Activated effector memory CD4-positive, alpha-beta T cell treated with Interleukin-2 at 50 U/mL for 16 hours (primary cell): ENCODE data around the gene TBL1XR1.
A peak's percentile ranks its signal among the peaks of the same experiment; 100 is the strongest.

Experiments used
- DNase-seq: peaks from one replicate; pipeline ENCODE4 v3.0.0-alpha.2; 2020

Gene TBL1XR1

DNA sequence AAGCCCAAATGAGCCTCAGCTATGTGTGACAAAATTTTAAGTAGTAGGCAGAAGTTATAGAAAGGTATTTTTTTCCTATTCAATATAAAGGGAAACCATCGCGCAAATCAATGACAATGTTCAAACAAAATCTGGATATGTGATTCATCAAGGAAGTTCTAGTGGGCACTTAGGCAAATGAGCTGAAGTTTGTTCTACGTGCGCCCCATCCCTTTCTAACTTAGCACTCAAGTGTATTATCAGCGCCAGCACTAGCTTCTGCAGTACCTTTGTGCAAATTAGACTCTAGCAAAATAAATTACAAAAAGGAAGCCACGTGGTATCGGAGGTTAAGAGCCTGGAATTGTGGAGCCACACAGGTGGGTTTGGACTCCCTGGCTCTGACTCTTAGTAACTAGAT lies 91.1 kb downstream of the TBL1XR1 start:
- no peak for DNase-seq

DNA sequence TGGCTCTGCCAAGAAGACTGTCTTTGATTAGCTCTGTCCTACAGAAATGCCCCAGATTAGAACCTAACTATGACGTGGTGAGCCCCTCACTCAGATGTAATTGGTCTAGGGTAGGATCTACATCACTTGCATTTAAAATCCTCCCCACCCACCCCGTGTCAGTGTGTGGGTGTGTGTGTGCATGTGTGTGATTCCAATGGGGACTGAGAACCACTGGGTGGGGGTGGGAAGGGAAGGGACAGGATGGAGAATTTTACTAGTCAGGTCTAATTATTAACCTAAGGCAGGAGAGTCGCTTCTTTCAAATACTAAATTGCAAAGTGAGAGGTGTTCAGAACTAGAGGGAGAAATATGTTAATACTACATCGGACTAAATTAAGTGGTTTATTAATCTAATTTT lies 91.7 kb downstream of the TBL1XR1 start:
- DNase-seq: no peak

DNA sequence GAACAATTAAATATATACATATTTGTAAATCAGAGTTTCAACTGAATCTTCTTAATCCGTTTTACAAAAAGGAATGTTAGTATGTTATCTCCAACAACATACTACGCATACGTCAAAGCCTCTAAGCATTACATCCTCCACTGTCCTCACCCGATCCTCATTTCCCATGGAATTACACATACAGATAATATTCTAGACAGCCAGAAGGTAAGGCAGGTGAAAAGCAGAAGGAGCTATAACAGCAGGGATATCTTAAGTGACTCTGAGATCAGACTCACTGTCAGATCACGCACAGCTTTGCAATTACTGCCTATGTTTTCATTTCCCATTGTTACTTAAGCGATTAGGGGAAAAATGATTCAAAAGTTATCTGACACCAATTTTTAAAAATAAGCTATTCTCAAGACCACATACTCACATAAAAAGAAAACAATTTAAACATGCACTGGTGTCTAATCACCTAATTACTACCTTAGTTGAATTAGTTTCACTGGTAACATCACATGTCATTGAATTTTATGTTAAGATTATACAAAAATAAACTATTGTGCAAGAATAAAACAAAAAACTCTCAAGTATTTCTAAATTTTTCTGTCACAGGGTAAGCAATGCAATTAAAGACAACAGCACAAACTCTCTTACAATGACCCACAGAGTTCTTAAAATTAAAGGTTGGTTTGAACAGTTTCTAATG lies 92.8 kb downstream of the TBL1XR1 start:
- DNase-seq: no peak

DNA sequence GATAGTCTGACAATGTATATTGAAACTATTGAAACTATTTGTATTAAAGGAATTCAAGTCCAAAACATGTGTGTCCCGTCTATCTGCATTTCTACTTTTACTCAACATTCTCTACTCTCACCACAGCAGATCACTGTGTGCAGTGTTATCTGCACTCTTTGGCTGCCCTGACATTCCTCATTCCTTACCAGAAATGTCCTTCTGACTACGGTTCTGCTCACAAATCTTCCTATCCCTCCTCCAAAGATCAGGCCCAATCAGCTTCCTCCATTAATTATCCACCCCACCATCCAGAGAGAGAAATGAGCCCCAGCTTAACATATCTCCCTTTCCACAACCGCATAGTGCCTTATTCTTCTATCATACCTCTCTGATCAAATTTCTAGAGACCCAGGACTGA lies 94.7 kb downstream of the TBL1XR1 start:
- no peak for DNase-seq

DNA sequence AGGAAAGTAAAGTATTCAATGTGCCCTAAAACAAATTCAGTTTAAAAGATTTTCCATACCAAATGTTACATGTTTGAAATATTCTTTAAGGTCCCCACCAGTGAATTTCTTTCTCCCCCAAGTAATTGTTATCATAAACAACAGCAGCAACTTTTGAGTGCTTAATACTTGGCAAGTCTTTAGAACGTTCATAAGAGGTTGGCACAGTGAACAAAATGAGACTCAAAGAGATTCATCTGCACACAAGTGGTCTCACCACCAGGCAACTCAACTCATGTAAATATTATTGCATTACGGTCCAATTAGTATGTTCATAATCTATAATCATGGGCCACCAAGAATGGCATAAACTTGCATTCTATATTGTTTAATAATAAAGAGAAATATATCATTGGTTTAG lies 98.7 kb downstream of the TBL1XR1 start:
- no peak for DNase-seq

DNA sequence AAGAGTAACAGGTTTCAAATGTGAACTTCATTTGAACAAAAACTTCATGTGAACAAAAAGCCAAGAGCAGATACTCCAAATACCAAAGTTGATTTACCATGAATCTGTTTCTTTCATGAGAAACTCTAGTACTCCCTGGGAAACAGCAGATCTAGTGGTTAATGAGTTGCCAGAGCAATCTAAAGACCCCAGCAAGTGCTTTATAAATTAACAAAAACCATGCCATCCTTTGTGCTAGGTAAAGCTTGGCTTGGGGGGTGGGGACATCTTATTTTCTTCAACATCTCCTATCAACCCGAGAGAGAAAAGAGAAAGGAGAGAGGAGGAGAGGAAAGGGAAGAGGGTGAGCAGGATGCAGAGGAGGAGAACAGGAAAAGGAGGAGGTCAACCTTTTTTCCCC lies 100.7 kb downstream of the TBL1XR1 start:
- DNase-seq: no peak

DNA sequence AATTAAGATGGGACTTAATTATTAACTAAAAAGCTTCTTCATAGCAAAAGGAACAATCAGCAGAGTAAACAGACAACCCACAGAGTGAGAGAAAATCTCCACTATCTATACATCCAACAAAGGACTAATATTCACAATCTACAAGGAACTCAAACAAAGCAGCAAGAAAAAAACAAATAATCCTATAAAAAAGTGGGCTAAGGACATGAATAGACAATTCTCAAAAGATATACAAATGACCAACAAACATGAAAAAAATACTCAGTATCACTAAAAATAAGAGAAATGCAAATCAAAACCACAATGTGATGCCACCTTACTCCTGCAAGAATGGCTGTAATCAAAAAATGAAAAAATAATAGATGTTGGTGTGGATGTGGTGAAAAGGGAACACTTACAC lies 103.3 kb downstream of the TBL1XR1 start:
- DNase-seq: no peak

DNA sequence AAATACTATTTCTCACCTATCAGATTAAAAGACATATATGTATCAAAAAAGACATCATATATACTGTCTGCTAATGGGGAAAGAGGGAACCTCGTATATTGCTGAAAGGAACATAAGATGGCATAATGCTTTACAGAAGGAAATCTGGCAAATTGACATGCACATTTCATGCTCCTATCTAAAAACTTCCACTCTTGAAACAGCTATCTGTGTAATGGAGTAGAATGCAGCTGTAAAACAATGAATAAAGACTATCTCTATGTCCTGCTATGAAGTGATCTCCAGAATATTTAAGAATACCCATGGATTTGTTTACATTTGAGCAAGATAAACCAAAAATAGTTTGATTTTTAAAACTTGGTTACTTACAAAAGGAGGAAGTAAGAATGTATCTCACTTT lies 107.4 kb downstream of the TBL1XR1 start:
- no peak for DNase-seq

DNA sequence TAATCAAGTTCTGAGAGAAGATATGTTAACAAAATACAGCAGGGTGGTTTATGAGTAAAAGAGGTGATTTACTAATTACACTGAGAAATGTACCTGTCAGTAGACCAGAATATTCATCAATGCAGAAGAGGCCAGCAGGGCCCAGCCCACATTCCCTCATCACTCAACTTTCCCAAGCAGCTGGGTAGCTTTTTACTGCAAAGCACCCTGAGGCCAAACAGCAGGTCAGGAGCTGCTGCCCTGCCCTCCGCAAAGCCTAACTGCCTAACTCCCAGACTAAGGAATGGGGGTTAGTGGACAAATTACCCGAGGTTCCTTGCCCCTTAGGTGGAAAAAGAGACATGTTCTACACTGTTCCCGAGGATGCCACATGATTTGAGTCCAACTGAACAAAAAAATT lies 108.2 kb downstream of the TBL1XR1 start:
- no peak for DNase-seq

DNA sequence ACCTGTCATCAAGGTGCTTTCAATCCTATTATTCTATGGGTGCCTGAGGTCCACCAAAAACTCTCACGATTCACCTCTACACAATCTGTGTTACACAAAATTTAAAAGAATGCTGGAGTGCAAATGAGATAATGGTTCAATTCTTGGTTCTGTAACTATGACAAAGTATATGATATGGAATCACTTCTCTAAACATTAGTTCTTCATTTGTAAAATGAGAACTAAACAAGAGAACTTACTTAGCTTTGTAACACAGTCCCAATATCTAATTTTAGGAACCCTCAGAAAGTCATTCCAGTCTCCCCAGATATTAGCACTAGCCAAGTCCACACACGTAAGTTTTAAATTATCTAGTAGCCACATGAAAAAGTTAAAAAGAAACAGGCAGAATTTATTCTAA lies 111.5 kb downstream of the TBL1XR1 start:
- DNase-seq: no peak

DNA sequence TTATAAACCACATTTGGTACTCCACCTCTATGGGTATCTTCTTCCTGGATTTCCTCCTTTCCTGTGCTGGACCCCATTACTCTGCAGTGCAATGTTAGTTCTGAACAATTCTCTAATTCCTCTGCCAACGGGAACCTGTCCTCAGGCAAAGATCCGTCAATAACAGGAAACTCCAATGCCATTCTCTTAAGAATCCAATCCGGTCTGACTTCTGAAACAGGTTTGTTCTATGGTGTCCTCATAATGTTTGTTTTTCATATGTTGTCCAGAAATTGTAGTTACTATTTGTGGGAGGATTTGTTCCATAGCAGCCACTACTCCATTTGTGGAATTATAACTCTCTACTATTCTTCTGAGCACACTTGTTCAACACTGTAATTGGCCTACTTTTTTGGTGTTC lies 112.7 kb downstream of the TBL1XR1 start:
- no peak for DNase-seq

DNA sequence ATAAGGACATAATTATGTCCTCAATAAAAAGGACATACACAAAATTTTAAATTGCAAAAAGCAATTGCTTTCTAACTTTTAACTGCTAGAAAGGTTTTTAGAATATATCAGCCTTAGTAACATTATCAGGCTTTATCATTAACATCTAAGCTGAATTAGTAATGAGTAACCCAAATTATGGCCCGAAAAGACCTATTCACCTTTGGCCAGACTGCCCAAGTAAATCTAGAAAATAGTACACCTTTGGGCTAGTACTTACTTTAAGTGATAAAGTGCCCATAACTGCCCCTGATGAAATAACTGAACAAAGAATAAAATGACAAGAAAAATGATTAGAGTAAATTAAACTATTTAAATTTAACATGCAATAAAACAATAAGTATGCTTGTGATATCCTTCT lies 117.2 kb downstream of the TBL1XR1 start:
- no peak for DNase-seq

DNA sequence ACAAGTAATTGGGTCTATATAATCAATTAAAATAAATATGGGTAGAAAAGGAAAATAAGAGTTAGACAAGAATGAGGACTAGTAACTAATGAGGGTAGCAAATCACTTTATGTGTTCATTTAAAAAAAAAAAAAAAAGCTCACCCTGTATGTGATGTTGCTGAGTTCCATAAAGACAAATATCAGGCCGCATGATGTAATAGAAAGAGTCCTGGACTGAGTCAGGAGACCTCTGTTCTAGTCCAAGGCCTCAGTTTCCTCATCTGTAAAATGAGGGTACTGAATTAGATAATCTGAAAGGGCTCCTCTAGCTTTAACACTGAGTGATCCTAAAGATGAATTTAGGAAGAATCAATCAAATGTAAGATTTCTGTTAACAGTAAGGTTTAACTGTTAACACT lies 117.6 kb downstream of the TBL1XR1 start:
- DNase-seq: no peak

DNA sequence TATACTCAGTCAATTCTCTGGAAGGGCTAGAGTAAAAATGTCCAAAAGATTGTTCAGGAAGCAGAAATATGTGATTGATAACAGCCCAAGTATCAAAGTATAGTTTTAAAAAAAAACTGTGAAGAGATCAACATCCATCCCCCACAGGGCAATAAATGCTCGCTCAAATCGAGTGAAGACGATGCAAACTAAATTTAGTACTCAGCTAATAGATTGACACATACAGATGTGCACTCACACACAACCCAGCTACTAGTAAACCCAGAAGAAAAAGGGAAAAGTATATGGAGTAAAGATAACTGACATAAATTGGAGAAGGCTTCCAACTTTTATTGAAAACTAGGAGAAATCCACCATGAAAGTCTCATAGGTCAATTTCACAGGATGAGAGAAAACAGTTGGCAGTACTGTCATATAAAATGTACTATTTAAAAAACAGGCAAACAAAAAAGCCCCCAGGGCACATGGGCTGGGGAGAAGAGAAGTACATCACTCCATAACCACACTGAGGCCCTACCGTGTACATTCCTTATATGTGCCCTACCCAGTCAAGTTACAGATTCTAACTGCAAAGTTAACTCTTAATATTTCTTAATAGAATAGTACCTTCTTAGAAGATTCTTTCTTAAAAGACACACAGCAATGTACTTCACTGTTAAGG lies 125.7 kb downstream of the TBL1XR1 start:
- DNase-seq: no peak

DNA sequence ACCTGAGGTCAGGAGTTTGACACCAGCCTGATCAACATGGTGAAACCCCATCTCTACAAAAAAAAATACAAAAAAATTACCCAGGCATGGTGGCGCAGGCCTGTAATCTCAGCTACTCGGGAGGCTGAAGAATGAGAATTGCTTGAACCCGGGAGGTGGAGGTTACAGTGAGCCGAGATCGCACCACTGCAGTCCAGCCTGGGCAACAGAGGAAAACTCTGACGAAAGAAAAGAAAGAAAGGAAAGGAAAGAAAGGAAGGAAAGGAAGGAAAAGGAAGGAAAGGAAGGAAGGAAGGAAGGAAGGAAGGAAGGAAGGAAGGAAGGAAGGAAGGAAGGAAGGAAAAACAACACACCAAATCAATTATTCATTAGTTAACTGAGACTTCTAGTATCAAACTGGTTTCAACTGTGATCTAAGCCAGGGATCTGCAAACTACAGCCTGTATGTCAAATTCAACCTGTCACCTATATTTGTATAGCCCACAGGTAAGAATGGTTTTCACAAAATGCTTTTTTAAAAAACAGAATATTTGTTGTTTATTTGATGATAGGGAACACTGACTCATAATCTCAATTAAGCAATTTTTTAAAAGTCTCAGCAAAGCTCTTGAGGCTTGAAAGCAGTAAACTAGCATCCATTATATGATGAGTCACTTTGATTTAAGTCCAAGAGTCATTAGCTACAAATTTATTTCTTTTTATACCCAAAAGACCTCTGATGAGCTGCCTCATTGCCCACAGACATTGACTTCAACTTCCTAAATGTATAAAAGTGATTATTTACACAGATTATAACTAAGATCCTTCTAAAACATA lies 127.6 kb downstream of the TBL1XR1 start:
- DNase-seq: no peak

DNA sequence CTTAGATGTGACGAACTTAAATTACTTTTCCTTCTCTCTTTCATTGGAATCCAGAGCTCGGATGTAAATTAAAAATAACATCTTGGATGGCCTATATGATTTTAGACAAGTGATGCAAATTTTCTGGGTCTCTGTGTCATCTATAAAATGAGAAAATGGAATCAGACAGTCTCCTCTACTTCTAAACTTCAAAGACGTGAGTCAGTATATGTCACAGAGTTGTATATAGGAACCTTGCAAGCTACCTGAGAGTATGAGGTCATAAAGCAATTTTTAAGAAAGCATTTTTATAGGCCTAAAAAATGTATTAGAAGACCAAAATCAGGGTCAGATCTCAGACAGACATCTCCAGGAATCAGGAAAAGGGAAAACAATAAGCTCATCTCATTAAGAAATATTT lies 128.3 kb downstream of the TBL1XR1 start:
- no peak for DNase-seq

DNA sequence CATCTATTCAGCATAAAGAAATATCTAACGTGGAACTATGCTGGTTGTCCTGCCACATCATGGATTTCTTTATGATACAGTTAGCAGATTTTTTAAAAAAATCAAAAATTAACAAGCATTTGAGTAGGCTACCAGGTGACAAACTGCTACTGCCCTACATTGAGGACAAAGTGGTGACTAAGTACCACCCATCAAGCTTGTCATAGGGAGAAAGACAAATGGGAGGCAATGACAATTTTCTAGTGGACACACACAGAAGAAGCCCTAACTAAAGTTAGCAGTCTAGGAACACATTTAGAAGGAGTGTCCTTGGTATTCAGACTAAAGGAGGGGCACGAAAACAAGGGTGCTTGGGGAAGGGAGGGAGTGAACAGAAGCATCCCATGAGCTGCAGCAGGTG lies 131.2 kb downstream of the TBL1XR1 start:
- no peak for DNase-seq

DNA sequence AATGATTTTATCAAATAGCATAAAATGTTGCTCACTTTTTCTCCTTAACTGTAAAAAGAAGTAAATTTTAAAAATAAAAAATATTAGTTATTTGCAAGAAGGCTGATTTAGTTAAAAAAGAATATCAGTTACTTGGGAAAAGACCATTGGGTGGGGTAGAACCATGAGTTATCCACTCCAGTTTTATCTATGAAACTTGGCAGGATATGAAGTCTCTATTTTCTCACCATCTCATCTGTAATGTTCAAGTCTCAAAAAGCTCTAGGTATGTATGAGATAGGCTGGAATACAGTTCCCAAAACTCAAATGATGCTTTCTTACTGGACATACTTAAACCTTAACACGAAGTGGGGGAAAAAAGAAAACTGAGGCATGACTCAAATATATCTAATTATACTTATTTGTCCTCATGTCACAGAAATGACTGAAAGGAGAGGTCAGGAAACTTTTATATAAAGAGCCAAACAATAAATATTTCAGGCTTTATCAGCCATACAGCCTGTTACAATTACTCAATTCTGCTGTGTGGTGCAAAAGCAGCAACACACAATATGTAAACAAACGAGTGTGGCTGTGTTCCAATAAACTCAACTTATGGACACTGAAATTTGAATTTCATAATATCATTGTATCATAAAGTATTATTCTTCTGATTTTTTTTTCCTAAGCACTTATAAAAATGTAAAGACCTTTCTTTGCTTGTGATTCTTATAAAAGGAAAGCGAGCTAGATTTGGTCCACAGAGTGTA lies 131.8 kb downstream of the TBL1XR1 start:
- no peak for DNase-seq

DNA sequence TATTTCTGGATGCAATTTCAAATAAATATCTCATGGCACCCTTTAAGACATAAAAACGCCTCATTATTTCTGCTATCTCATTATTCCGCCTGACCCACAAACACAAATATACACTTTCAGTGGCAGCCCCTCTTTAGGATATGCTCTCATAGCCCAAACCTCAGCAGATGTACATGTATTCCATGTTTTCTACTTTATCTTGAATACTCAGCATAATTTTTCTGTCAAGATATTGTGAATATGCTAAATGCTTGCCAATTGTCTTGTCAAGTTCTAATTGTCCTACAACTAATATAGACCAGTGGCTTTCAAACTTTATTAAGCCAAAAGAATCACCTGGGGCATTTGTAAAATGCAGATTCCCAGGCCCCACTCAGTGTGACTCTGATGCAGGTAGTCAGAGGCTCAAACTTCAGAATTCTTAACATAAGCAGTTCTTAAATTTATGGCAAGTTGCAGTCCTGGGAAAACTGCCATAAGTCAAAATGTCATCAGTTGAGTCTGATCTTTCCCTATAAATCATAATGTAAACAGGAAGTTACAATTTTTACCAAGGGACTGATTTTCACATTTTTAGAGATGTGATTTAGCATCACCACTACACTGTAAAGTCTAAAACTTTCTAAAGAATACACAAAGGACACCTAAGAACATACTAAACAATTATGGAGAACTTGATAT lies 135.1 kb downstream of the TBL1XR1 start:
- DNase-seq: no peak

DNA sequence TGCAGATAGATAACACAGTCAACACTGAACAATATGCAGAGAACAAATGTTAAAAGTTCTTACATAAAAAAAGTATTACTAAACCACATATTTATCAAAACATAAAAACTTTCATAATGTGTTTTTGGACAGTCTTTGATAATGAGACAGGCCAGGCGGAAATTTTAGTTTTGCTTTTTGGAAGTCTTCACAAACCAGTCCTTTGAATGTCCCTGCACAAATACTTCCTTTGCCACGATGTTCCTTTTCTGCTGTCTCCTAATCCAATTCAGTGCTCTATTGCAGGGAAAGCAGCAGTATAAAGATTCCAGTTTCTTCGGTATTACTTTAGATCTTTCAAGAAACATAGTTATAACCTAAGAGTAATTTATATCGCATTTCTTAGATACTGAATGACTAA lies 135.9 kb downstream of the TBL1XR1 start:
- no peak for DNase-seq

DNA sequence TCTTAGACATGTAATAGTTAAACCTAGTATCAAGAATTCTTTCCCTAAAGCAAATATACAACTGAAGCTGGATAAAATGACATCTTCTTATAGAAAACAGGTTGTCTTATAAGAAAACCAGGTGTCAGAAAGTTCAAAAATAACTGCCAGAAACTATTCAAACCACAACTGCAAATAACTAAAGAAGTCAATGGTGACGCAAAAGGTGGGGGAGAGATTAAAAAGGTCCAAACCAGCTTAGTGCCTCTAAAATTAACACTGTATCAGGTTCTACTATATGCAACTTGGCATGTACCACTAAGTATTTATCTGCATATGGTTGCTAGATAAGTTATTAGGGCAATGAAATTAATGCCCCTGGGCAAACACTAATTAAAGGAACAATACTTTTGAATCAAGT lies 136.8 kb downstream of the TBL1XR1 start:
- DNase-seq: no peak

DNA sequence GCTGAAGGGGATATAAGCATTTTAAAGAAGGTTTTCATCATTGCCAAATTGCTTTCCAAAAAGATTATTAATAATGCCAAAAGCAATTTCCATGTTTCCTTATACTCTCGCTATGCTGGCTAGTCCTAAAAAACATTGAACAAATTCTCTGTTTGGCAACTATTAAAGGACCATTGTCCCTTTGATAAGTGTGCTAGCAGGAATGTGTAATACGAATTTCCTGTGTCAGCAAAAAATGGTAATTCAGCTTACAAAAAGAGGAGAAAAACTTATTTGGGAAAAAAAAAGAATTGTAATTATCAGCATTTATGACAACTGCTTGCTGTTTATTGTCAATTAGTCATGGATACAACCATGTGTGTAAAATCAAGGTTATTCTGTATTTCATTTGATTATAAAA lies 138.6 kb downstream of the TBL1XR1 start:
- DNase-seq: no peak

DNA sequence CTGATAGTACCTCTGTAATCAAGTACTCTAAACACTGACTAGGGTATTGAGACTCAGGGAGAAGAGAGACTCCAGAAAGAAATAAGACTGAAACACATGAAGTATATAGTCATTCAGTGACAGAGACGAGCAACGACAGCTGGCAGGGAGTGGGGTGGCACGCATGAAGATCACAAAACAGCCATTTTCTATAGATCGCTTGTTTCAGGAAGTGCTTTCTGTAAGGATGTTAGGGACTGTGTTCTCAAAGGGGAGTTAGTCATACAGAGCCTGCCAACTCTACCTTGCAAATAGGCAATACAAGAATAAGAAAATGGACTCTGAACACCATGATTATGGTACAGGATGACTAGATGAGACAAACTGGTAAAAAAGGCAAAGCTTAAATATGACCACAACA lies 139.5 kb downstream of the TBL1XR1 start:
- DNase-seq: peak; percentile 7
